CD4-positive, alpha-beta memory T cell (primary cell): ENCODE data around the gene CDKN2B-AS1. TPM values are rescaled to one million over a fixed set of nuclear protein-coding genes. Genes with fewer than 3 reads are reported as not detected.

Experiments
- CTCF ChIA-PET: fragments of 350-600 bp; sonication (Branson Sonifier 250); formaldehyde crosslinking; loops from one replicate; lab custom pipeline; 2021; ENCODE audit warnings: inconsistent platforms; ENCODE audit not compliant: partially characterized antibody; lab: Charles Lee
- POLR2A ChIA-PET: fragments of 350-600 bp; sonication (Branson Sonifier 250); formaldehyde crosslinking; loops from one replicate; lab custom pipeline; 2021; ENCODE audit not compliant: partially characterized antibody; lab: Charles Lee
- DNase-seq, 5 donors: peaks; one replicate each; pipeline versions ENCODE4 v3.0.0 to v3.0.0-alpha.2; 2020 to 2022; ENCODE audit warnings: mixed read lengths in 1 of 5
- H3K27ac ChIP-seq: one replicate; pipeline ENCODE4 v1.7.0; 2013; ENCODE audit warnings: low read depth, low read length
- H3K27me3 ChIP-seq: 2 replicates; pipeline ENCODE4 v1.7.0; 2013; ENCODE audit warnings: mild to moderate bottlenecking, low read length, moderate library complexity; ENCODE audit not compliant: insufficient read depth
- H3K36me3 ChIP-seq: 2 replicates; pipeline ENCODE4 v1.7.0; 2013; ENCODE audit warnings: mild to moderate bottlenecking, low read length, moderate library complexity; ENCODE audit not compliant: insufficient read depth
- H3K4me1 ChIP-seq: 2 replicates; pipeline ENCODE4 v1.7.0; 2013; ENCODE audit warnings: mild to moderate bottlenecking, low read length, moderate library complexity; ENCODE audit not compliant: insufficient read depth
- H3K4me3 ChIP-seq, 2 donors: one replicate each; pipeline ENCODE4 v1.7.0; 2013; ENCODE audit warnings: low read length in 2 of 2, mild to moderate bottlenecking in 1 of 2
- H3K9me3 ChIP-seq, 2 donors: one replicate each; pipeline ENCODE4 v1.7.0; 2013; ENCODE audit warnings: low read length in 2 of 2, control low read depth in 1 of 2; ENCODE audit not compliant: control insufficient read depth in 1 of 2
- H3K27ac Mint-ChIP-seq, 7 donors: one replicate each; pipeline ENCODE4 v1.8.0; 2020 to 2021; ENCODE audit warnings: mixed read lengths in 7 of 7, mild to moderate bottlenecking in 6 of 7, inconsistent platforms in 3 of 7, moderate library complexity in 3 of 7
- H3K27me3 Mint-ChIP-seq, 2 donors: one replicate each; pipeline ENCODE4 v1.8.0; 2020 to 2021; ENCODE audit warnings: mixed read lengths in 2 of 2
- H3K36me3 Mint-ChIP-seq, 2 donors: one replicate each; pipeline ENCODE4 v1.8.0; 2020 to 2021; ENCODE audit warnings: mixed read lengths in 2 of 2, inconsistent platforms in 1 of 2, mild to moderate bottlenecking in 1 of 2
- H3K4me1 Mint-ChIP-seq, 4 donors: one replicate each; pipeline ENCODE4 v1.8.0; 2020 to 2021; ENCODE audit warnings: mixed read lengths in 4 of 4, mild to moderate bottlenecking in 1 of 4
- H3K4me3 Mint-ChIP-seq, 8 donors: one replicate each; pipeline ENCODE4 v1.8.0; 2020 to 2021; ENCODE audit warnings: mixed read lengths in 8 of 8, mild to moderate bottlenecking in 7 of 8, moderate library complexity in 6 of 8, inconsistent platforms in 3 of 8
- H3K9me3 Mint-ChIP-seq, 8 donors: one replicate each; pipeline ENCODE4 v1.8.0; 2020 to 2021; ENCODE audit warnings: mixed read lengths in 8 of 8, mild to moderate bottlenecking in 5 of 8, inconsistent platforms in 3 of 8, moderate library complexity in 1 of 8
- intact Hi-C: fragments of 100-400 bp; cut with micrococcal nuclease; formaldehyde crosslinking; loops from one replicate; pipeline ENCODE4 v1.15.1; 2023
- polyA plus RNA-seq, 2 donors: library from polyadenylated mRNA; unstranded; fragments of 300-500 nt; fragmentation: Illumina TruSeq; gene quantifications; one replicate each; pipeline ENCODE4 v1.2.3, GENCODE V29; 2021
- total RNA-seq, 2 experiments: library from RNA; stranded (reverse); gene quantifications; one replicate each; pipeline ENCODE4 v1.2.3, GENCODE V29; 2021

CDKN2B-AS1 gene
- total and polyA plus RNA-seq, 4 experiments from 2014 or later: 0.11 to 2.2 (median 1.9) TPM; not detected in 1

DNA sequence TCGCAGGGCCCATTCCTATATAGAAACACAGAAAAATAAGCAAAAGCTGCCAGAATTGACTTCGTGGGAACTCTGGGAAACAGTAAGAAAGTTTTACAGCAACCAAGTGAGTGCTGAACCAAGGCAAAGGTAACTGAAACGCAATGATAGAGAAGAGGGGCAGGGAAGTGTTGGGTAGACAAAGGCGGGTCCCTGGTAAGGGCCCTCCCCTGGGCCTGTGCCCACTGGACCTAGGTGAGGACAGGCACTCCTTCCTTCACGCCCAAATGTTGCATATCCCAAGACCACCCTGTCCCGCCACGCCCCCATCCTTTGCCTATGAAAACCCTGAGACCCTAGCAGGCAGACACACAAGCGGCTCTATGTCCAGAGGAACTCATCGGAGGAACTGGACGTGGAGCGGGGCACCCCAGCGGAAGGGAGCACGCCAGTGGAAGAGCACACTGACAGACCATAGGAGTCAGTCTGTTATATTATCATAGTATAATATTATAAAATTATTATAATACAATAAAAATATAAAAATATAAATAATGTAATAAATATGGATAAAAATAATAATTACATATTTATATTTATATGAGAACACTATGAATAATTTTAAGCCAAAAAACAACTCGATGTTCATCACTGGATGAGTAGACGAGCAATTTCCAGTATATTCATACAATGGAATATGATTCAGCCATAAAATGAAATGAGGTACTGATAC lies 28.3 kb upstream of the CDKN2B-AS1 start:
- ChIA-PET CTCF (interaction anchor here (1.2 kb wide), 2 partner anchors 46 to 153 kb away, joined by 4 read pairs; no protein-coding TSS in a partner anchor), POLR2A (no interaction called here)
- H3K4me3 Mint-ChIP-seq: peak overlapping the region in 5 of 8 donors; percentile 39 to 74 (median 49)
- DNase-seq: peak in 2 of 5 donors; percentile 12 to 38
- peaks cover 79 to 89% of the 10 kb centered on the region in 2 donors for H3K27me3 Mint-ChIP-seq
- peaks cover 9 to 59% (median 52%) of the 10 kb centered on the region in 8 donors for H3K9me3 Mint-ChIP-seq
- Histone ChIP-seq H3K4me1 (peaks cover 22% of the 10 kb centered on the region), H3K27ac (no peak overlapping the region), H3K9me3 (no peaks in the 10 kb centered on the region), H3K4me3 (no peak overlapping the region), H3K27me3 (peaks cover 74% of the 10 kb centered on the region), H3K36me3 (no peaks in the 10 kb centered on the region)
- peaks cover 17 to 47% (median 29%) of the 10 kb centered on the region in 4 donors for H3K4me1 Mint-ChIP-seq
- H3K36me3 Mint-ChIP-seq: peaks cover 10 to 11% of the 10 kb centered on the region in 2 donors
- peak overlapping the region in 5 of 7 donors; percentile 3 to 86 (median 72) for H3K27ac Mint-ChIP-seq
- intact Hi-C loops: loop anchor here (5.0 kb wide), 2 partner anchors 41 to 44 kb away; partner anchors contain the start of gene CDKN2B

DNA sequence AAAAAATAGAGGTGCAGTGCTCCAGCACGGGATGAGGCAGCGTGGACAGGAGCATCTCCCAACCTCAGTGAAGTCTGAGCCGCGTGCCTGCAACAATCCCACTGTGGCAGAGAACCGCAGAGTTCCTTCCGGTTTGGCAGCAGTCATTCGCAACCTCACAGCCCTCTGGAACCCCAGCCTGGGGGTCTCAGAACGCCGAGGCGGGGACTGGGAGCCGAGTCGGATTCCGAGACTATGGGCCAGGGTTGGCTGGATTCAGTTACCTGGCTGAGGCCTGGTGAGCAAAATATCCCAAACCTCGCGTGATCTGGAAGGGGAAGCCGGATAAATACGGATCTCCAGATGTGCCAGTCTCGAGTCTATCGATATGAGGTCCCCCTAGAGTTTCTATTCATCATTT lies 27.4 kb upstream of the CDKN2B-AS1 start:
- no peak overlapping the region for H3K4me3 ChIP-seq
- H3K27me3 ChIP-seq: peaks cover 79% of the 10 kb centered on the region
- H3K9me3 ChIP-seq: no peaks in the 10 kb centered on the region
- H3K27ac ChIP-seq: no peak overlapping the region
- peaks cover 80 to 88% of the 10 kb centered on the region in 2 donors for H3K27me3 Mint-ChIP-seq
- peaks cover 10 to 11% of the 10 kb centered on the region in 2 donors for H3K36me3 Mint-ChIP-seq
- peak overlapping the region in 4 of 7 donors; percentile 13 to 86 (median 71) for H3K27ac Mint-ChIP-seq
- POLR2A ChIA-PET: interaction anchor here (1.2 kb wide), 1 partner anchor 164 kb away, joined by 3 read pairs; no protein-coding TSS in a partner anchor
- intact Hi-C loops: loop anchor here (5.0 kb wide), 2 partner anchors 40 to 45 kb away; partner anchors contain the start of gene CDKN2B
- peak overlapping the region in 1 of 8 donors; percentile 29 for H3K4me3 Mint-ChIP-seq
- no peaks in the 10 kb centered on the region for H3K36me3 ChIP-seq
- peaks cover 17 to 47% (median 30%) of the 10 kb centered on the region in 4 donors for H3K4me1 Mint-ChIP-seq
- no peak for DNase-seq
- peaks cover 9 to 62% (median 53%) of the 10 kb centered on the region in 8 donors for H3K9me3 Mint-ChIP-seq
- CTCF ChIA-PET: interaction anchor here (2.2 to 5.1 kb wide), 2 partner anchors 42 to 153 kb away, joined by 9 to 39 read pairs; partner anchors contain the start of gene CDKN2B
- H3K4me1 ChIP-seq: peaks cover 22% of the 10 kb centered on the region

DNA sequence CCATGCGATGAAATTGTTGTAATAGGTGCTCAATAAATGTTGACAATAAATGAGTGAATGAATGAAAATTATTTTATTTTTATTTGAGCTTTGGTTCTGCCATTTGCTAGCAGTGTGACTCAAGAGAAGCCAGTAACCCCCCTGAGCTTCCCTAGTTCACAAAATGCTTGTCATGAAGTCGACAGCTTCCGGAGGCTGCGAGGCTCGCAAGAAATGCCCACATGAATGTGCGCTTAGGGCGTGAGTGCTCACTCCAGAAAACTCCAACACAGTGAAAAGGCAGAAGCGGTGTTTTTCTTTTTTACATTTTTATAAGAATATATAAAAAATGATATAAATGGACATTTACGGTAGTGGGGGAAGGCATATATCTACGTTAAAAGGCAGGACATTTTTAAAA lies 26.9 kb upstream of the CDKN2B-AS1 start:
- peaks cover 83 to 90% of the 10 kb centered on the region in 2 donors for H3K27me3 Mint-ChIP-seq
- peak overlapping the region in 4 of 7 donors; percentile 13 to 86 (median 57) for H3K27ac Mint-ChIP-seq
- ChIA-PET POLR2A (interaction anchor here (0.6 to 1.4 kb wide), 3 partner anchors 48 to 637 kb away, joined by 3 to 5 read pairs (median 4); no protein-coding TSS in a partner anchor), CTCF (interaction anchor here (0.7 to 5.1 kb wide), 5 partner anchors 9 to 154 kb away, joined by 3 to 39 read pairs (median 4); partner anchors contain the start of genes CDKN2A, CDKN2B and CDKN2B-AS1)
- no peaks in the 10 kb centered on the region for H3K36me3 ChIP-seq
- H3K9me3 Mint-ChIP-seq: peaks cover 9 to 63% (median 50%) of the 10 kb centered on the region in 8 donors
- peak in 1 of 5 donors; percentile 20 for DNase-seq
- peaks cover 17 to 47% (median 30%) of the 10 kb centered on the region in 4 donors for H3K4me1 Mint-ChIP-seq
- peak overlapping the region in 3 of 8 donors; percentile 9 to 44 (median 33) for H3K4me3 Mint-ChIP-seq
- no peak overlapping the region for H3K27ac ChIP-seq
- no peaks in the 10 kb centered on the region for H3K9me3 ChIP-seq
- peaks cover 82% of the 10 kb centered on the region for H3K27me3 ChIP-seq
- H3K4me1 ChIP-seq: peaks cover 22% of the 10 kb centered on the region
- peaks cover 10 to 11% of the 10 kb centered on the region in 2 donors for H3K36me3 Mint-ChIP-seq
- intact Hi-C loops: loop anchor here (5.0 kb wide), 2 partner anchors 40 to 45 kb away; partner anchors contain the start of gene CDKN2B
- no peak overlapping the region for H3K4me3 ChIP-seq

DNA sequence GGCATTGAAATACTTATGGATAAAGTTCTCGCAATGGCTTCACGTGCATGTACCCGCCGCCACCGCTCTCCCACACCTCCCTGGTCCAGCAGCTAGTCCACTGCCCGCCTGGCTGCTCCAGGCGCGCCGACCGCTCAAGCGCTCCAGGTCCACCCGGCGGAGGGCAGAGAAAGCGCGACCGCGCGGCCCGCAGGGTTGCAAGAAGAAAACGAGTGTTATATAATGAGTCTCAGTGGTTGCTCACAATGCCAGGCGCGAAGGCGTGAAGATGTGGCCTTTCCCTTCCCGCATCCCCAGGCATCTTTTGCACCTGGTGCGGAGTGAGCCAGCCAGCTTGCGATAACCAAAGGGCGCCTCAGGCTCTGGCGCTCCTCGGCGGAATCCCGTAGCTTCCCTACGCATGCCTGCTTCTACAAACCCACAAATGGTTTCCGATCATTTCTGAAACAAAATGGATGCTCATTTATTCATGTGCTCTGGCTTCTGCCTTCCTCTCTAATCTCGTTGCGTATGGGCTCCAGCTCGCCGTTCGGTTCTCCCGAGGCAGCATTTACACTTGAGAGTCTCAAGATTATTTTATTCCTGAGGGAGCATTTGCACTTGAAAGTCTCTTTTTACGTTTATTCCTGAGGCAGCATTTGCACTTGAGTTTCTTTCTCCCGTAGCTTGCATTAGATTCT lies 26.1 kb upstream of the CDKN2B-AS1 start:
- intact Hi-C loops: loop anchor here (5.0 kb wide), 2 partner anchors 39 to 46 kb away; partner anchors contain the start of gene CDKN2B
- Mint-ChIP-seq H3K9me3 (peaks cover 4 to 58% (median 48%) of the 10 kb centered on the region in 8 donors), H3K27ac (peak overlapping the region in 4 of 7 donors; percentile 78 to 96 (median 86))

DNA sequence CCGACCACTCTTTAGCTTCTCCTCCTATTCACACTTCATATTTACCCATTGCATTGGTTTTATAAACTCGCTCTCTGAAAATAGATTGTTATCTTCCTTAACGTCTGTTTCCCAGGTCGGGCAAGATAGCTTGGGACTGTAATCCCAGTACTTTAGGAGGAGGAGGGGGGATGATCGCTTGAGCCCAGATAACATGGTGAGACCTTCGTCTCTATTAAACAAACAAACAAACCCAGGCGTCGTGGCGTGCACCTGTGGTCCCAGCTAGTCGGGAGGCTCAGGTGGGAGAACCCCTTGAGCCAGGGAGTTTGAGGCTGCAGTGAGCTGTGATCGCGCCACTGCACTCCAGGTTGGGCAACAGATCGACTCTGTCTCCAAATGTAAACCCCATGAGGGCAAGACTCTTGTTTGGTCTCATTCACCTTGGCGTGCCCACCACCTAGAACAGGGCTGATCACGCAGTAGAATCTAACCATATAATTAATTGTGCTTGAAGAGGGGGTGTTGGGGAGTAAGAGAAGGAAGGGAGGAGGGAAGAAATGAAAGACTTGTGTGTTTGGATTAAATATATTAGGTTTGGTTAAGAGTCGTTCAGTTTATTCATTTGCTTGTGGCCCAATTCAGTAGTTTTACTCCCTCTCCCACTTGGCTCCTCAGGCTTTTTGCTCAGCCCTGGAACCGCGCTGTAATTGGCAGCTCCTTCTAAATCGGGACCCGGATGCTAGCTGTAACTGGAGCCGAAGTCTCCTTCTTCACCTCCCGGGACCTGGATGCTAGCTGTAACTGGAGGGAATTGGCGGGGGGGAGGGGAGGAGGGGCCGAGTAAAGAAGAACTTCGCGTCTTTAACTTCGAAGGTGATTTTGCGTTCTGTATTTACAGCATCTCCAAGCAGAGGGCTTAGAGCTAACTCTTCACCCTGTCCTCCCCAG lies 25.3 kb upstream of the CDKN2B-AS1 start:
- Mint-ChIP-seq H3K36me3 (peaks cover 8 to 11% of the 10 kb centered on the region in 2 donors), H3K9me3 (peaks cover 2 to 55% (median 46%) of the 10 kb centered on the region in 8 donors), H3K27ac (peak overlapping the region in 5 of 7 donors; percentile 31 to 96 (median 85)), H3K27me3 (peaks cover 77 to 84% of the 10 kb centered on the region in 2 donors), H3K4me1 (peaks cover 17 to 44% (median 32%) of the 10 kb centered on the region in 4 donors), H3K4me3 (peak overlapping the region in 7 of 8 donors; percentile 2 to 70 (median 36))
- POLR2A ChIA-PET: interaction anchor here (1.2 to 1.9 kb wide), 3 partner anchors 25 to 50 kb away, joined by 4 to 6 read pairs (median 4); partner anchors contain the start of genes CDKN2A, CDKN2B and CDKN2B-AS1
- H3K4me3 ChIP-seq: no peak overlapping the region
- intact Hi-C loops: loop anchor here (5.0 kb wide), 2 partner anchors 38 to 47 kb away; partner anchors contain the start of gene CDKN2B
- H3K27ac ChIP-seq: no peak overlapping the region
- CTCF ChIA-PET: interaction anchor here (1.2 to 5.1 kb wide), 4 partner anchors 22 to 155 kb away, joined by 4 to 39 read pairs (median 6); partner anchors contain the start of genes CDKN2A, CDKN2B and CDKN2B-AS1
- H3K4me1 ChIP-seq: peaks cover 28% of the 10 kb centered on the region
- H3K36me3 ChIP-seq: no peaks in the 10 kb centered on the region
- DNase-seq: no peak
- H3K9me3 ChIP-seq: no peaks in the 10 kb centered on the region
- peaks cover 87% of the 10 kb centered on the region for H3K27me3 ChIP-seq

More for the DNA sequence above, 26.1 kb upstream of the CDKN2B-AS1 start:
- DNase-seq: peak in 1 of 5 donors; percentile 36
- Mint-ChIP-seq H3K4me3 (peak overlapping the region; percentile 15 to 70 (median 42)), H3K27me3 (peaks cover 79 to 85% of the 10 kb centered on the region in 2 donors), H3K4me1 (peaks cover 17 to 45% (median 30%) of the 10 kb centered on the region in 4 donors), H3K36me3 (peaks cover 9 to 11% of the 10 kb centered on the region in 2 donors)
- ChIA-PET CTCF (interaction anchor here (0.9 to 5.1 kb wide), 4 partner anchors 8 to 155 kb away, joined by 3 to 39 read pairs (median 6); partner anchors contain the start of genes CDKN2A, CDKN2B and CDKN2B-AS1), POLR2A (interaction anchor here (1.2 to 1.9 kb wide), 4 partner anchors 26 to 165 kb away, joined by 3 to 6 read pairs (median 4); partner anchors contain the start of genes CDKN2A, CDKN2B and CDKN2B-AS1)
- Histone ChIP-seq H3K4me3 (no peak overlapping the region), H3K9me3 (no peaks in the 10 kb centered on the region), H3K4me1 (peaks cover 22% of the 10 kb centered on the region), H3K27me3 (peaks cover 87% of the 10 kb centered on the region), H3K27ac (no peak overlapping the region), H3K36me3 (no peaks in the 10 kb centered on the region)
